Midbrain (tissue), 1 donor: ENCODE data around the gene FAM234B.
"Not testable (repeated sequence)": the region's sequence is repeated elsewhere in the genome, so short reads cannot be mapped to it uniquely, and the experiment has no call there.

Source experiments
- DNase-seq: peaks from one replicate; lab custom pipeline; 2025; lab: John Stamatoyannopoulos, UW

Gene FAM234B

DNA sequence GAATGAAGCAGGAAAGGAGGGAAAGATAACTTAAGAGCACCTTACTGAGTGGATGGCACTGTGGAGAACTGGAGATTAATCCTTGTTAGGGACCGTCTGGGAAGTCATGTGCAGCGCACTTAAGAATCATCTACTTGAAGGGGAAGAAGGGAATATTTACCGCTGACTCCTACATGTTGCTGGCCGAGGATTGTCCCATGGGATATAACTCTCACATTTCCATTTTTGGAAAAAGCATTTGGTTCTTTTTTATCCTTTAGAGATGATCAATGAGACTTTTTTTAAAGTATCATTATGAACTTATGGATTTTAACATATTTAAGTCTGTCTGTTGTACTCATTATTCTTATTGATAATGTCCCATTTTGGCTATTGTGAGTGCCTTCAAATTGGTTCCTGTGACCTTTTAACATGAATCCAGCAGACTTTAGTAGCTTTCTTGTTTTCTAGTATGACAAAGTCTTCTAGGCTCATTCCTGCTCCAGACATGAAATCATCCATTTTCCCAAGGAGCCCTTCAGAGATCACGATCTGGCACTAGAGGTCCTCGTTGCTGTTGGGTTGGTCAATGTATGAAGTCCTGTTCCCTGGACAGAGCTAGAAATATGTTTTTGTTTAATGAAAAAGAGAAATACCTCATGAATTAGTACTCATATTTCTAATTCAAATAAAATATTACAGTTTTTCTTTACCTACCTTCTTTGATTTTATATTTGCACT, 20.2 kb upstream of the FAM234B start:
- DNase-seq: no peak

GRCh38 chr12:13024531-13024916, 19.7 kb upstream of the FAM234B start:
- DNase-seq: no peak

- no peak for DNase-seq
These were observed 17.9 kb upstream of the FAM234B start for GRCh38 chr12:13026286-13026685.

DNA sequence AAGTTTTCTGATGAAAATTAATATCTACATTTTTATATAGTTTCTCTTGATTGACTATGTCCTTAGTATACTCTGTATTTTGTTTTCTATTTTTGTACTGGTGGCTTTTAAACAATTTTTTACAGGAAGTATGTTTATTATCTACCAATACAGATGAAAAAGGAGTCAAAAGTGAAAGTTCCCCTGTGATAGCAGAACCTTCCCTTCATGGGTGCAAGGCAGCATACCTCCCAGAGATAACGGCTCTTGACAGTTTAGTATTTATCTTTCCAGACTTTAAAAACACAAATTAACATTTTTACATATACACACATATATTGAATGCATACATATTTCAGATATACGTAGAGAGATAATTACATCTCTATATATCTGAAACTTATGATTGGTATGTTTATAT, 17.1 kb upstream of the FAM234B start:
- no peak for DNase-seq

- DNase-seq: no peak
These were observed 16.7 kb upstream of the FAM234B start for GRCh38 chr12:13027508-13027907.

DNA sequence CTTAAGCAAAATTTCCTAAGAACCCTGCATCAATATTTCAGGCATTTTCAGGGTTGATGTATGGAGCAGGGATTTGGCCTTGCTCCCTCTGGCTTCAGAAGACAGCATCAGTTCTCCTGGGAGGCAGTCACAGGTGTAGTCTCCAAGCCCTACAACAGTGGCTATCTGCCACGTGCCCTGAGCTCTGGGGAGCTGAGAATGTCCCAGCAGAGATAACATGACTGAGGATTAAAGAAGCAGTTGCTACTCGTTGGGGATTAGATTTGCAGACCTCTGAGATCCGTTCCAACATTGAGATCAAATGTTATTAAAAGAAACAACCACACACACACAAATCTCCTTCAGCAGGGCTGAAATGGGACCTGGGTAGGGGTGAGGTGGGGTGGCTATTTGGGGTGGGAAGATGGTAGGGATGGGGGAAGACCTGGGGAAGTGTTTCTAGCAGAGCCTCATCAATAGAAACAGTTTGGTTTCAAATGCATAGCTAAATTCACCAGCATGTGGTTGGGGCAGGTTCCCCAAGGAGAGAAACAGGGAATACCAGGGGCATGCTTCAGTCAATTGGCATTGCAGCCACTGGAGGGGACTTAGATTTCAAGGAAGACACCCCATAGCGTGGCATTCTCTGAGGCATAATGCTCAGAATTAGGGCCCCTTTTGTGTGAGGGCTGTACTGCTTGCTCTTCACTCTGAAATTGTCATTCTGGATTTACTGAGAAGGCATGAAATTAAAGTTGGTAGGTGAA, 15.2 kb upstream of the FAM234B start:
- no peak for DNase-seq

GRCh38 chr12:13030541-13031291, 13.5 kb upstream of the FAM234B start:
- DNase-seq: no peak

GRCh38 chr12:13032164-13032563, 12.0 kb upstream of the FAM234B start:
- no peak for DNase-seq

DNA sequence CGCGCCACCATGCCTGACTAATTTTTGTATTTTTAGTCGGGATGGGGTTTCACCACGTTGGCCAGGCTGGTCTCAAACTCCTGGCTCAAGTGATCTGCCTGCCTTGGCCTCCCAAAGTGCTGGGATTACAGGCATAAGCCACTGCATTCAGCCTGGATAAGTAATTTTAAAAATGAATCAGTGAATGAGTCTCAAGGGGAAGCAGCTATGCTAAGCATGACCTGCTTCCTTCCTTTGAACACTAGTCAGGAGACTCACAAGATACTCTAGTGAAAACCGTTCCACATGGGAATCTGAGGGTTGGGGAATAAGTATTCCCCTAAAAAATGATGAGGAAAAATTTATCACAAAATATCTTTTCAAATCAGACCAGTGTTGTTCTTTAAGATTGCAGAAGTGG, 10.7 kb upstream of the FAM234B start:
- DNase-seq: no peak

DNA sequence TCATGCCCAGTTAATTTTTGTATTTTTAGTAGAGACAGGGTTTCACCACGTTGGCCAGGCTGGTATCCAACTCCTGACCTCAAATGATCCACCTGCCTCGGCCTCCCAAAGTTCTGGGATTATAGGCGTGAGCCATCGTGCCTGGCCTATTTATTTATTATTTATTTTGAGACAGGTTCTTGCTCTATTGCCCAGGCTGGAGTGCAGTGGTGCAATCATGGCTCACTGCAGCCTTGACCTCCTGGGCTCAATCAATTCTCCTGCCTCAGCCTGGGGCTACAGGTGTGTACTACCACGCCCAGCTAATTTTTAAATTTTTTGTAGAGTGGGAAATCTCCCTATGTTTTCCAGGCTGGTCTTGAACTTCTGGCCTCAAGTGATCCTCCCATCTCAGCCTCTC, 8.8 kb upstream of the FAM234B start:
- DNase-seq: not testable (repeated sequence)

- no peak for DNase-seq
These were observed 7.3 kb upstream of the FAM234B start for GRCh38 chr12:13036881-13037280.

GRCh38 chr12:13038491-13039161, 5.6 kb upstream of the FAM234B start:
- DNase-seq: no peak

DNA sequence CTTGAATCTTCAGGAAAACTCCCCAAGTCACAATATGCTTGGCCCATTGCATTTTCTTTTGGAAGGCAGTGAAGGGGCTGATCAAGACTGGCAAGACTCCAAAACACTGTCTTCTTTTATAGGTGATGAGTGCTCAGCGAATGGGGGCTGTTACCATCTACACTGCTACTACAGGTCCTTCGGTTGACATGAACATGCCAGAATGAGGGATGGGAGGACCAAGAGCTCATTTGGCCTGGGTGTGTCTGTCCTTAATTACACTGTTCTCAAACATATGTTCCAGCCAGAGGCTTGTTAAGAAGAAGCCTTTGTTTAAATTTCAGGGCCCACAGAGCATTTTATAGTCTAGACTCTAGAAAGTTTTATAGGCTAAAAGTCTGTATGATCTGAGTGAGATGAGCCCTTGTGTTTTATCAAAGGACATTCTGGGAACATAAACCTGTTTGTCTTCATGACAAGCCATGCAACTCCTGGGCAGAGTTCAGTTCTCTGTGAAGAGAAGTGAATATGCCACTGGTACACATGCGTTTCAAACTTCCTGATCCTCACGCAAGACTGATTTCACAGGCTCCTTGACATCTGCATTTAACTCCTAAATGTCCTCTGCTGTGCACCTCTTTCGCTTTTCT, 4.7 kb upstream of the FAM234B start:
- no peak for DNase-seq

DNA sequence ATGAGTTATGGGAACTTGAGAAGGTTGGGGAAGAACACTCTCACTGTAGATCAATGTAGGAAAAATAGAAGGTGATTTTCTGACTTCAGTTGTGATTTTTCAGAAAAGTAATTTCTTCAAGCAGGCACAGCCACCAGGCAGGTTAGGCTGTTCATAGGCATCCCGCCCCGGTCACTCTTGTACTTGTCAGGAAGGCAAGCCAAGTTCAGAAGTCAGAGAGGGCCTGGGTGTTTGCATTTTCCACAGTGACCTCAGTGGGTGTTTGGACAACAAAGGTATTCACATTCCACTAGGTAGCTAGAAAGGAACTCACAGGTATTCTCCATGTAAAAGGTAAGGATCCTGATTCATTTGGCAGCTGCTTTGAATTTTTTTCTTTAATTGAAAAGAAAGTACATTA, 3.0 kb upstream of the FAM234B start:
- no peak for DNase-seq

DNA sequence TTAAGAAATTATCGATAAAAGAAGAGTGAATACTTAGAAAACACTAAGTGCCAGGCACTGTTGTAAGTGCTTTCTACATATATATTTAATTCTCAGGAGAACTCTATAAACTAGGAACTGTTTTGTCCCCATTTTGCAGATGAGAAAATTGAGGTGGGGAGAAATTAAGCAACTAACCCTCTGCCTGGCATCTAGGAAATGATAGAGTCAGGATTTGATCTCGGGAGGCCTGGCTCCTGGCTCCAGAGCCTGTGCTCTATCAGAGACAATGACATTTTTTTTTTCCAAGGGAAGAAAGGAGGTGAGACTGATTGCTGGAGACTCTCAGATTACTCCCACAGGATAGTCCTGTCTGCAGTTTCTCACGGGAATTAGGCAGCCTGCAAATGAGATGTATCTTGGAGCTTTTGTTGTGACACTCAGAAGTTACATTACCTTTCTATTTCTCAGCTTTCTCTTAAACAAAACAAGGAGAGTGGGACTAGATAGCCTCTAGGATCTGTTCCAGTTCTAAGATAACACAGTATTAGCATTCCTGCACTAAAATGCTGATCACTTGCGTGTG, 1.4 kb upstream of the FAM234B start:
- no peak for DNase-seq

DNA sequence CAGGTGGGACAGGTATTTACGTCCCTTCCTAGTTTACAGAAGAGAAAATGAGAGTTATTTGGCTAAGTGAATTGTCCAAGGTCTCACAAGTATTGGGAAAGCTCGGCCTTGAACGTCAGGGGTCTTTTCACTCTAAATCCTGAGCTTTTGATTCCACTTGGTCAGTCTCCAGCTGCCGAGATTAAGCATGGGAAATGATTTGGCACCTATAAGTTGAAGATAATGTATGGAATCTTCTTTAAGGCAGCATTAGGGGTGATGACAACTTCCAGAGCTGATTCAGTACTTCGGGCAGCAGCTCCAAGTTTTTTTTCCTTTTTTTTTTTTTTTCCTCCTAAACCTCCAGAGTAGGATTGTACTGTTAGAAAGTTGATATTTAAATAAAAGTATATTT, 722 bp downstream of the FAM234B start:
- no peak for DNase-seq

DNA sequence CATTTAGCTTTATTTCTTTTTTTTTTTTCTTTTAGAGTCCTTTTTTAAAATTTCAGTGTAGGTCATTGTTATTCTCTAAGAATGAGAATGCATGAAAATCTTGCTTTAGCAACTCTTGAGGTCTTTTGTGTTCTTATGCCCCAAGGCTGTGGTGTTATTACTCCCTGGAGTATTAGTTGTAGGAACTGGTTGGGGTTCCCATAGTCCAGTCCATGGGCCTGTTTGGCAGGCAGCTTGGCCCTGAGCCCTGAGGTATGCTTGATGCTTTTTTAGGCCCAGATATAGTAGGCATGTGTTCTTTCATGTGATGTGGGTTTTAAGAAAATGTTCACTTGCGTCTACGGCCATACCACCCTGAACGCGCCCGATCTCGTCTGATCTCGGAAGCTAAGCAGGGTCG, 1.6 kb downstream of the FAM234B start:
- DNase-seq: no peak

- no peak for DNase-seq
These were observed 2.8 kb downstream of the FAM234B start for GRCh38 chr12:13046964-13047363.

DNA sequence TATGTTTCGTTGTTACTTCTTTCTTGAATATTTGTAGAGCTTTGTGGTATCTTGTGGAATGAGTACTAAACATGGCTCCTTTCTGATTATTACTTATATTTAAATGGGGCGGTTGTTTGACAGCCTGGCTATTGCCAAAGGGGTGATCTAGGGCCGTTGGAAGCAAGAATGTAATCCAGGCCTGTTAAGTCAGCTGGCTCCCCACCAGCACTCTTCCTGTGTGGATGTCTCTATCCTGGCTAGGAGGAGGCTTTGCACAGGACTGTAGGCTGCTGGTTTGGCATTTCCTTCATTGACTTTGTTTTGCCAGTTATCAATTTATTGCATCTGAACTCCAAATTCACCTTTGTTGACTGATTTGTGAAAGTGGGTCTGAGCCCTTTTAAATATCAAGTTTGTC, 5.6 kb downstream of the FAM234B start:
- DNase-seq: no peak

GRCh38 chr12:13052421-13052820, 8.2 kb downstream of the FAM234B start:
- no peak for DNase-seq

- DNase-seq: not testable (repeated sequence)
These were observed 9.4 kb downstream of the FAM234B start for GRCh38 chr12:13053617-13054016.

DNA sequence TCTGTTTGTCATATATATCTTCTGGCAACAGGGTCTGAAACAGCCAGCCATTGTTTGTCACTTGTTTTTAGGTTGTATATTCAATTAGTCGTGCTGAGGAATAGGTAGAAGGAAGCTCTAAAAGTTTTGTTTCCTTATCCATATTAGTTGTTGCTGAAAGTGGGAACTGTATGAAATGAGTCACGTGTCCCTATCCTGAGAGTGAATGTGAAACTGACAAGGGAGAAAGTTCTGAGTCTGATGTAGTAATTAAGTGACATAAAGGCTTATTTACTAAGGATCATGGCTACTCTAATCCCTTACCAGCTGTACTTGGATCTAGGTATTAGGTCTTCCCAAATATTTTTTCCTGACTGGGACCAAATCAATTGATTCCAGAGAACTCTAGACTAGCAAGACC, 16.4 kb downstream of the FAM234B start:
- DNase-seq: no peak
